Measurements from ENCODE around the gene SAMD10.

The SAMD10 gene

DNA sequence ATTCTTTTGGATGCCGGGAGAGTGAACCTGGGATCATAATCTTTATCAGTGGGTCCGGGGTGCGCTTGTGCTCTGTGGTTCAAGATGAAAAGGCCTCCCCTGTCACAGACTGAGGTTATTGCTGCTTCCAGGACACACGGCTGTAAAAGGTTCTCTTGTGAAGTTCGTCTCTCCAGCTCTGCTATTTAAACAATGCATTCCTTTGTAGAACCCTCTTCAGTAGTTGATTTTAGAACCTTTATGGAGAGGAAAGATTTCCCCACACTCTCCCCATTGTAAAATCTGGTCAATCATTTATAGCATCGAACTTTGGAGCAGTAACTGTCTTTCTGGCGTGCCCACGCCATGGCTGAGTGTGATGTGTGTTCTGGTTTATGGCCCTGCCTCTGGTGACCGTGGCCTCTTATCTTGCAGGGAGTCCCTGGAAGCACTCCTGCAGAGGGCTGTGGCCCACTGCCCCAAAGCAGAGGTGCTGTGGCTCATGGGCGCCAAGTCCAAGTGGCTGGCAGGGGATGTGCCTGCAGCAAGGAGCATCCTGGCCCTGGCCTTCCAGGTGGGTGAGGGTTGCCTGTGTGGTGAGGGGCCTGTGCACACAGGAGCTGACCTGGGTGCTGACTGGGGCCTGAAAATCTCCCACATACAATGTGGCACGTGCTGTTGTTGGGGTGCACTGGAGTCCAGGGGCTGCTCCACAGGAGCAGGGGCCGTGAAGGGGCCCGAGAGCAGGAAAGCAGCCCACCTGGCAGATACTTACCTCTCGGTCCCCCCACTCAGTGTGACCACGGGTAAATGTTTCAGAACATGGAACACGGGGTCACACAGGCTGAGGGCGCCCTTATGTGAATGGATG is 44.9 kb upstream of the SAMD10 start:
- TF ChIP-seq, protein P1, sequence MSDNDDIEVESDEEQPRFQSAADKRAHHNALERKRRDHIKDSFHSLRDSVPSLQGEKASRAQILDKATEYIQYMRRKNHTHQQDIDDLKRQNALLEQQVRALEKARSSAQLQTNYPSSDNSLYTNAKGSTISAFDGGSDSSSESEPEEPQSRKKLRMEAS (IDR thresholded peaks at IDR 0.05): no peak
- TF ChIP-seq CEBPB (IDR thresholded peaks at IDR 0.05) (no peak), TEAD4 (IDR thresholded peaks at IDR 0.05) (no peak), EGR1 (IDR thresholded peaks at IDR 0.05) (no peak)
- TF ChIP-seq, protein P2, sequence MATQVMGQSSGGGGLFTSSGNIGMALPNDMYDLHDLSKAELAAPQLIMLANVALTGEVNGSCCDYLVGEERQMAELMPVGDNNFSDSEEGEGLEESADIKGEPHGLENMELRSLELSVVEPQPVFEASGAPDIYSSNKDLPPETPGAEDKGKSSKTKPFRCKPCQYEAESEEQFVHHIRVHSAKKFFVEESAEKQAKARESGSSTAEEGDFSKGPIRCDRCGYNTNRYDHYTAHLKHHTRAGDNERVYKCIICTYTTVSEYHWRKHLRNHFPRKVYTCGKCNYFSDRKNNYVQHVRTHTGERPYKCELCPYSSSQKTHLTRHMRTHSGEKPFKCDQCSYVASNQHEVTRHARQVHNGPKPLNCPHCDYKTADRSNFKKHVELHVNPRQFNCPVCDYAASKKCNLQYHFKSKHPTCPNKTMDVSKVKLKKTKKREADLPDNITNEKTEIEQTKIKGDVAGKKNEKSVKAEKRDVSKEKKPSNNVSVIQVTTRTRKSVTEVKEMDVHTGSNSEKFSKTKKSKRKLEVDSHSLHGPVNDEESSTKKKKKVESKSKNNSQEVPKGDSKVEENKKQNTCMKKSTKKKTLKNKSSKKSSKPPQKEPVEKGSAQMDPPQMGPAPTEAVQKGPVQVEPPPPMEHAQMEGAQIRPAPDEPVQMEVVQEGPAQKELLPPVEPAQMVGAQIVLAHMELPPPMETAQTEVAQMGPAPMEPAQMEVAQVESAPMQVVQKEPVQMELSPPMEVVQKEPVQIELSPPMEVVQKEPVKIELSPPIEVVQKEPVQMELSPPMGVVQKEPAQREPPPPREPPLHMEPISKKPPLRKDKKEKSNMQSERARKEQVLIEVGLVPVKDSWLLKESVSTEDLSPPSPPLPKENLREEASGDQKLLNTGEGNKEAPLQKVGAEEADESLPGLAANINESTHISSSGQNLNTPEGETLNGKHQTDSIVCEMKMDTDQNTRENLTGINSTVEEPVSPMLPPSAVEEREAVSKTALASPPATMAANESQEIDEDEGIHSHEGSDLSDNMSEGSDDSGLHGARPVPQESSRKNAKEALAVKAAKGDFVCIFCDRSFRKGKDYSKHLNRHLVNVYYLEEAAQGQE (IDR thresholded peaks at IDR 0.05; ENCODE audit: low read depth): peak; percentile 47; the same call in 1 of the 2 replicates

DNA sequence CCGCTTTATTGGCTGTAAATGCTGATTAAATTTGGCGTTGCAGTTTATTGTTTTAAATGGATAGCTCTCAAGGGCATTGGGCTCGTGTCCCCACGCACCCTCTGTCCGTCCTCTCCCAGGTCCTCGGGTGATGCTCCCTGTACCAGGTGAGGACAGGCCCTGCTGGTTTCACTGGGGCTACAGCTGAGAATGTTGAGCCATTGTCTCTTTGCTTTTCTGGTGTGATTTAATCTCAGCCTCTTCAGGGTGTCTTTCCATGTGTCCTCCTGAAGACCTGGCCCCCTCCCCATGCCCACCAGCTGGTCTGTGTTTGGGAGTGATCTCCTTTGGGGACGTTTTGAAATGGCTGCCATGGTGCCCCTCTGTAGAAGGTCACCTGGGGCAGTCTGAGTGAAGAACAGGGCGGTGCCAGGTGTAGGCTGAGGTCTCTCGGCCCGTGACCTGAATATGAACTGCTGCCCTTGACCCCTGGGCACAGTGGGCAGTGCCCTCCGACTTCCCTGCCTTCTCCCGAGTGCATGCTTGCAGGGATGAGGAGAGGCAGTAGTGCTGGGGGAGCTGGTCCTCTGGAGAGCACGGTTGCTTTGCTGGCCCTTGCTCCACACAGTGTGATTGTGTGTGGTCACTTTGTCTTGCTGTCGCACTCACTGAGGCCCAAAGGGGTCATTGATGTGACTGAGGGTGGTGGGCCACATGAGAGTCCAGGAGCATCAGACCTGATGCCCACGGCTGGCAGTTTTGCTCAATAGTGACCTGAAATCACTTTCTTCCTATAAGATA is 44.1 kb upstream of the SAMD10 start:
- TF ChIP-seq EP300 (IDR thresholded peaks at IDR 0.05; ENCODE audit: borderline replicate concordance): no peak
- TF ChIP-seq TEAD4 (IDR thresholded peaks at IDR 0.05): no peak
- no peak for TF ChIP-seq RAD21 (IDR thresholded peaks at IDR 0.05; ENCODE audit: low read depth)
- no peak for TF ChIP-seq ZBTB7A (IDR thresholded peaks at IDR 0.05; ENCODE audit: low read depth)
- TF ChIP-seq FOXM1 (IDR thresholded peaks at IDR 0.05; ENCODE audit: borderline replicate concordance, low read depth): no peak
- TF ChIP-seq CEBPB (IDR thresholded peaks at IDR 0.05): no peak
- TF ChIP-seq USF1 (IDR thresholded peaks at IDR 0.05): no peak
- TF ChIP-seq YY1 (IDR thresholded peaks at IDR 0.05; ENCODE audit: low read depth): no peak
- no peak for TF ChIP-seq CREB1 (IDR thresholded peaks at IDR 0.05; ENCODE audit: low read depth)
- TF ChIP-seq EGR1 (IDR thresholded peaks at IDR 0.05): no peak

DNA sequence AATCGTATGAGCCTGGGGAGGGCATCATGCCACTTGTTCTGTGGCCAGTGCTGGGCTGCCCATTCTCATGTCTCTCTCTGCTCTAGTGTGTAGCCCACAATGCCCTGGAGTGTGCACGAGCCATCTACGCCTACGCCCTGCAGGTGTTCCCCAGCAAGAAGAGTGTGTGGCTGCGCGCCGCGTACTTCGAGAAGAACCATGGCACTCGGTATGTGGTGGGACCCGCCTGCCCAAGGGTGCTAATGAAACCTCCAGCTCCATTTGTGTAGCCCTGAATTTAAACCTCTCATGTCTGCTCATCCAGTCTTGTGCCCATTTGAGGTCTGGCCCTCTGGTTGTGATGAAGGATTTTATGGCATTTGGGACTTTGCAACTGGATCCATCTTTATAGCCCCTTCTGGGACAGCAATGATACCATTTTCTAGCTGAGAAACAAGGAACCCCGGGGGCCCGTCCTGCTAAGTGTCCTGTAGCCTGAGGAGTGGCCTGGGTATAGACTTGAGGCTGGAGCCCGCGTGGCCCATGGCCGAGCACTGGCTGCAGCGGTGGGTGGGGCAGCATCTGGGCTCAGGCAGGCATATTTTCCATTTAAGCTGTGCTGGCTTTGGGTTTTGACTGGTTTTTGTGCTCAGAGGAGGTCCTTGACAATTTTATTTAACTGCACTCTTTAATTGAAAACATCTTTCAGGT is 43.4 kb upstream of the SAMD10 start:
- TF ChIP-seq NFIC (IDR thresholded peaks at IDR 0.05) (no peak), TCF12 (IDR thresholded peaks at IDR 0.05; ENCODE audit: low read depth) (no peak), TEAD4 (IDR thresholded peaks at IDR 0.05) (no peak), EGR1 (IDR thresholded peaks at IDR 0.05) (no peak), RAD21 (IDR thresholded peaks at IDR 0.05; ENCODE audit: low read depth) (no peak), YY1 (IDR thresholded peaks at IDR 0.05; ENCODE audit: low read depth) (no peak), EP300 (IDR thresholded peaks at IDR 0.05; ENCODE audit: borderline replicate concordance) (no peak), CREB1 (IDR thresholded peaks at IDR 0.05; ENCODE audit: low read depth) (no peak), ZBTB7A (IDR thresholded peaks at IDR 0.05; ENCODE audit: low read depth) (no peak), FOXM1 (IDR thresholded peaks at IDR 0.05; ENCODE audit: borderline replicate concordance, low read depth) (no peak), CEBPB (IDR thresholded peaks at IDR 0.05) (no peak), USF1 (IDR thresholded peaks at IDR 0.05) (no peak), TAF1 (IDR thresholded peaks at IDR 0.05; ENCODE audit: low read depth) (no peak)
- TF ChIP-seq, protein P1 (IDR thresholded peaks at IDR 0.05): no peak
- TF ChIP-seq, protein P2 (IDR thresholded peaks at IDR 0.05; ENCODE audit: low read depth): no peak

DNA sequence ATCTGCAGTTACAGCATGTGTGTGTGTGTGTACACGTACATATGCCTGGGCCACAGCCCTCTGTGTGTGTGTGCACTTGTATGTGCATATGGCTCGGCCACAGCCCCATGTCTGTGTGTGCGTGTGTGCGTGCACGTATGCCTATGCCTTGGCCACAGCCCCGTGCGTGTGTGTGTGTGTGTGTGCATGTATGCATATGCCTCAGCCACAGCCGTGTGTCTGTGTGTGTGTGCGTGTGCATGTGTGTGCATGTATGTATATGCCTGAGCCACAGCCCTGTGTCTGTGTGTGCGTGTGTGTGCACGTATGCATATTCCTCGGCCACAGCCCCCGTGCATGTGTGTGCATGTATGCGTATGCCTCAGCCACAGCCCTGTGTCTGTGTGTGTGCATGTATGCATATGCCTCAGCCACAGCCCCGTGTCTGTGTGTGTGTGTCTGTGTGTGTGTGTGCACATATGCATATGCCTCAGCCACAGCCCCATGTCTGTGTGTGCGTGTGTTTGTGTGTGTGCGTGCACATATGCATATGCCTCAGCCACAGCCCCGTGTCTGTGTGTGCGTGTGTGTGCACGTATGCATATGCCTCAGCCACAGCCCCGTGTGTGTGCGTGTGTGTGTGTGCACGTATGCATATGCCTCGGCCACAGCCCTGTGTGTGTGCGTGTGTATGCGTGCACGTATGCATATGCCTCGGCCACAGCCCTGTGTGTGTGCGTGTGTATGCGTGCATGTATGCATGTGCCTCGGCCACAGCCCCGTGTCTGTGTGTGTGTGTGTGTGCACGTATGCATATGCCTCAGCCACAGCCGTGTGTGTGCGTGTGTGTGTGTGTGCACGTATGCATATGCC is 41.9 kb upstream of the SAMD10 start:
- no peak for TF ChIP-seq TAF1 (IDR thresholded peaks at IDR 0.05; ENCODE audit: low read depth)
- no peak for TF ChIP-seq RAD21 (IDR thresholded peaks at IDR 0.05; ENCODE audit: low read depth)
- no peak for TF ChIP-seq EGR1 (IDR thresholded peaks at IDR 0.05)
- no peak for TF ChIP-seq USF1 (IDR thresholded peaks at IDR 0.05)
- TF ChIP-seq CEBPB (IDR thresholded peaks at IDR 0.05): no peak
- TF ChIP-seq TCF12 (IDR thresholded peaks at IDR 0.05; ENCODE audit: low read depth): no peak
- TF ChIP-seq FOXM1 (IDR thresholded peaks at IDR 0.05; ENCODE audit: borderline replicate concordance, low read depth): no peak
- TF ChIP-seq, protein P2 (IDR thresholded peaks at IDR 0.05; ENCODE audit: low read depth): no peak
- no peak for TF ChIP-seq ZBTB7A (IDR thresholded peaks at IDR 0.05; ENCODE audit: low read depth)
- TF ChIP-seq YY1 (IDR thresholded peaks at IDR 0.05; ENCODE audit: low read depth): no peak
- TF ChIP-seq, protein P1 (IDR thresholded peaks at IDR 0.05): no peak

All from Ishikawa (cell line).